ENCODE measurements around the gene ASMT.

DNA sequence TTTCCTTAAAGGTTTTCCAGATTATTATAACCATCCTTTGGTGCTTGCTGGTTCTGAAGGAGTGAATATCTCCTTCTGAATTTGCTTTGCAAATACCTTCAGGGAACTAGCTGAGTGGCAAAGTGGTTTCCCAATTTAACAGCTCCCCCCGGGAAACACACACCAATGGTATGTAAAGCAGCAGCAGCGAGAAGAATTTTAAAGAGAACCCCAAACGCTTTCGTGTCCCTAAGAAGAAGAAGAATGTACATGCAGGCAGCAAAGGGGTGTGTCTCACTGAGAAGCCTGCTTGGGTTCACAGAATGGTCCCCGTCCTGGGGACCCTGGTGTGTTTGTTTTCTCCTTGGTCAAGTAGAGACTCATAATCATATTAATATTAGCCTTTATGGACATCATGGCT lies 27.7 kb upstream of the ASMT start:
- TF ChIP-seq, protein P1, sequence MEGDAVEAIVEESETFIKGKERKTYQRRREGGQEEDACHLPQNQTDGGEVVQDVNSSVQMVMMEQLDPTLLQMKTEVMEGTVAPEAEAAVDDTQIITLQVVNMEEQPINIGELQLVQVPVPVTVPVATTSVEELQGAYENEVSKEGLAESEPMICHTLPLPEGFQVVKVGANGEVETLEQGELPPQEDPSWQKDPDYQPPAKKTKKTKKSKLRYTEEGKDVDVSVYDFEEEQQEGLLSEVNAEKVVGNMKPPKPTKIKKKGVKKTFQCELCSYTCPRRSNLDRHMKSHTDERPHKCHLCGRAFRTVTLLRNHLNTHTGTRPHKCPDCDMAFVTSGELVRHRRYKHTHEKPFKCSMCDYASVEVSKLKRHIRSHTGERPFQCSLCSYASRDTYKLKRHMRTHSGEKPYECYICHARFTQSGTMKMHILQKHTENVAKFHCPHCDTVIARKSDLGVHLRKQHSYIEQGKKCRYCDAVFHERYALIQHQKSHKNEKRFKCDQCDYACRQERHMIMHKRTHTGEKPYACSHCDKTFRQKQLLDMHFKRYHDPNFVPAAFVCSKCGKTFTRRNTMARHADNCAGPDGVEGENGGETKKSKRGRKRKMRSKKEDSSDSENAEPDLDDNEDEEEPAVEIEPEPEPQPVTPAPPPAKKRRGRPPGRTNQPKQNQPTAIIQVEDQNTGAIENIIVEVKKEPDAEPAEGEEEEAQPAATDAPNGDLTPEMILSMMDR (IDR thresholded peaks at IDR 0.05) = no peak
- no peak for TF ChIP-seq POLR2A (IDR thresholded peaks at IDR 0.05)

Data from lower leg skin (tissue), 3 donors.